OCI-LY7 (cell line): ENCODE results near the gene DUSP7. TPM values are rescaled to one million over a fixed set of nuclear protein-coding genes. Genes with fewer than 3 reads are reported as not detected.

Experiments used
- BruUV-seq: library from RNA; stranded (reverse); fragments of 400-500 nt; replicated peaks from 2 replicates; lab custom pipeline; 2021; lab: Mats Ljungman, UMichigan
- CTCF ChIA-PET: fragments of 300-600 bp; sonication (Branson Sonifier 250); formaldehyde crosslinking; loops from one replicate; lab custom pipeline; 2022; ENCODE audit warnings: antibody characterized with exemption; ENCODE audit not compliant: unreplicated experiment; lab: Charles Lee
- POLR2A ChIA-PET: fragments of 300-600 bp; sonication (Branson Sonifier 250); formaldehyde crosslinking; loops from one replicate; lab custom pipeline; 2022; ENCODE audit warnings: antibody characterized with exemption; lab: Charles Lee
- DNase-seq: peaks from one replicate; pipeline ENCODE4 v3.0.0-alpha.2; 2015; ENCODE audit warnings: low spot score
- H2AFZ ChIP-seq: fragments of 200-600 bp; sonication (generic), shearing (Covaris generic); 2 replicates; pipeline ENCODE4 v1.6.1; 2014; ENCODE audit warnings: mild to moderate bottlenecking, antibody characterized with exemption, low read length, moderate library complexity
- H3K27ac ChIP-seq: fragments of 200-600 bp; sonication (generic); 2 replicates; pipeline ENCODE4 v1.5.1; 2014; ENCODE audit warnings: mixed run types, low read depth, mild to moderate bottlenecking, moderate library complexity, low read length, inconsistent platforms; ENCODE audit not compliant: poor library complexity, severe bottlenecking
- H3K36me3 ChIP-seq: fragments of 200-600 bp; sonication (generic); 2 replicates; pipeline ENCODE4 v1.6.1; 2014; ENCODE audit warnings: mild to moderate bottlenecking, antibody characterized with exemption, low read length, moderate library complexity, mixed read lengths; ENCODE audit not compliant: insufficient read depth
- H3K4me1 ChIP-seq: fragments of 200-600 bp; sonication (generic); 2 replicates; pipeline ENCODE4 v1.5.1; 2014; ENCODE audit warnings: mild to moderate bottlenecking, low read length; ENCODE audit not compliant: insufficient read depth, poor library complexity, severe bottlenecking
- H3K4me2 ChIP-seq: fragments of 200-600 bp; sonication (generic); 2 replicates; pipeline ENCODE4 v1.6.1; 2014; ENCODE audit warnings: mild to moderate bottlenecking, low read length
- H3K4me3 ChIP-seq: fragments of 200-600 bp; sonication (generic); 2 replicates; pipeline ENCODE4 v1.5.1; 2014; ENCODE audit warnings: mild to moderate bottlenecking, low read depth, low read length; ENCODE audit not compliant: poor library complexity, severe bottlenecking
- H3K79me2 ChIP-seq: fragments of 200-600 bp; sonication (generic); 2 replicates; pipeline ENCODE4 v1.6.1; 2016; ENCODE audit warnings: low read depth, mild to moderate bottlenecking, low read length, moderate library complexity, mixed read lengths; ENCODE audit not compliant: insufficient read depth
- H3K9me2 ChIP-seq: fragments of 200-600 bp; sonication (generic); 2 replicates; pipeline ENCODE4 v1.6.1; 2016; ENCODE audit warnings: mild to moderate bottlenecking, low read length, mixed read lengths; ENCODE audit not compliant: insufficient read depth
- H3K9me3 ChIP-seq: fragments of 200-600 bp; sonication (generic); 2 replicates; pipeline ENCODE4 v1.6.1; 2014; ENCODE audit warnings: mild to moderate bottlenecking, mixed run types, low read length, mixed read lengths
- H4K20me1 ChIP-seq: fragments of 200-600 bp; sonication (generic); 2 replicates; pipeline ENCODE4 v1.6.1; 2014; ENCODE audit warnings: mild to moderate bottlenecking, antibody characterized with exemption, low read length, moderate library complexity, mixed read lengths; ENCODE audit not compliant: insufficient read depth
- CTCF ChIP-seq: fragments of 200-600 bp; sonication (generic); conservative IDR thresholded peaks from 2 replicates; pipeline ENCODE4 v1.5.1; 2014; ENCODE audit warnings: mild to moderate bottlenecking, antibody characterized with exemption, low read length, moderate library complexity, mixed read lengths
- EZH2phosphoT487 ChIP-seq: fragments of 200-600 bp; sonication (generic); IDR thresholded peaks from 2 replicates; pipeline ENCODE4 v1.6.1; 2018; ENCODE audit warnings: low read depth, borderline replicate concordance, mild to moderate bottlenecking, mixed run types, antibody characterized with exemption, low read length, moderate library complexity, mixed read lengths
- intact Hi-C: fragments of 100-400 bp; cut with micrococcal nuclease; formaldehyde crosslinking; loops from one replicate; pipeline ENCODE4 v1.10.0; 2022; ENCODE audit not compliant: unreplicated experiment
- total RNA-seq, 2 experiments: library from RNA; depleted of rRNA in 1 of 2; stranded (reverse); fragments of >200 nt in 1 of 2; shearing (Covaris generic) in 1 of 2; gene quantifications; 2 replicates each; pipeline ENCODE4 v1.2.3, GENCODE V29; 2014 to 2022

DUSP7 gene
- total RNA-seq, 2 experiments from 2014 or later: 11.4 to 14.4 TPM

- POLR2A ChIA-PET: interaction anchor here (1.5 kb wide), 1 partner anchor 12 kb away, joined by 4 read pairs; no protein-coding TSS in a partner anchor
- CTCF ChIA-PET: no interaction called here
- TF ChIP-seq EZH2phosphoT487 (no peak), CTCF (no peak)
Observed at GRCh38 chr3:52025453-52025852, 30.9 kb downstream of the DUSP7 start.

GRCh38 chr3:52024765-52025452 is 31.5 kb downstream of the DUSP7 start:
- CTCF ChIA-PET: no interaction called here
- no TSS peak for BruUV-seq
- intact Hi-C loops: no loop called here

More at GRCh38 chr3:52025453-52025852, 30.9 kb downstream of the DUSP7 start:
- Histone ChIP-seq H3K4me1 (peaks cover 9% of the 10 kb centered on the region), H2AFZ (no peak overlapping the region), H3K27ac (no peak overlapping the region), H3K9me3 (no peaks in the 10 kb centered on the region), H3K36me3 (no peaks in the 10 kb centered on the region), H3K4me2 (no peak overlapping the region), H3K4me3 (no peak overlapping the region), H3K9me2 (no peaks in the 10 kb centered on the region), H3K79me2 (no peaks in the 10 kb centered on the region), H4K20me1 (no peaks in the 10 kb centered on the region)
- intact Hi-C loops: no loop called here
- BruUV-seq: no TSS peak
- no peak for DNase-seq

More at GRCh38 chr3:52024765-52025452, 31.5 kb downstream of the DUSP7 start:
- POLR2A ChIA-PET: interaction anchor here (1.5 kb wide), 1 partner anchor 12 kb away, joined by 4 read pairs; no protein-coding TSS in a partner anchor
- H3K4me1 ChIP-seq: peaks cover 9% of the 10 kb centered on the region
- no peak overlapping the region for H3K27ac ChIP-seq
- no peak overlapping the region for H2AFZ ChIP-seq
- no peak overlapping the region for H3K4me3 ChIP-seq
- no peaks in the 10 kb centered on the region for H3K36me3 ChIP-seq
- no peak overlapping the region for H3K4me2 ChIP-seq
- H3K79me2 ChIP-seq: no peaks in the 10 kb centered on the region
- no peak for TF ChIP-seq EZH2phosphoT487
- no peak for TF ChIP-seq CTCF
- no peaks in the 10 kb centered on the region for H3K9me3 ChIP-seq
- no peaks in the 10 kb centered on the region for H4K20me1 ChIP-seq
- DNase-seq: no peak
- H3K9me2 ChIP-seq: no peaks in the 10 kb centered on the region
